Measurements from ENCODE around the gene ZEB2.

The ZEB2 gene

GRCh38 chr2:144341538-144341937, 178.4 kb downstream of the ZEB2 start:
- DNase-seq = no peak

GRCh38 chr2:144339048-144339447, 180.9 kb downstream of the ZEB2 start:
- no peak for DNase-seq

- no peak for DNase-seq
Measured at GRCh38 chr2:144334551-144334950, 185.4 kb downstream of the ZEB2 start.
